SK-N-SH (cell line): ENCODE results near the gene INPP5A.

Experiments used
- CTCF ChIP-seq: fragments of 200-600 bp; sonication (generic); IDR thresholded peaks from 2 replicates; pipeline ENCODE4 v1.6.1; 2017; ENCODE audit warnings: antibody characterized with exemption, mild to moderate bottlenecking, moderate library complexity
- FOSL2 ChIP-seq: IDR thresholded peaks from 2 replicates; pipeline ENCODE4 v1.4.0; 2012; ENCODE audit warnings: low read depth, mild to moderate bottlenecking, moderate library complexity, borderline replicate concordance
- IRF3 ChIP-seq: fragments of 150-350 bp; IDR thresholded peaks from 2 replicates; pipeline ENCODE4 v1.6.1; 2016; ENCODE audit warnings: mild to moderate bottlenecking, low read depth, low read length
- MEF2A ChIP-seq: IDR thresholded peaks from 2 replicates; pipeline ENCODE4 v1.4.0; 2012; ENCODE audit warnings: low read depth, borderline replicate concordance
- PBX3 ChIP-seq: IDR thresholded peaks from 2 replicates; pipeline ENCODE4; 2012
- POLR2AphosphoS5 ChIP-seq: IDR thresholded peaks from 2 replicates; pipeline ENCODE4 v1.6.1; 2012; ENCODE audit warnings: low read depth, low read length
- RCOR1 ChIP-seq: fragments of 150-350 bp; IDR thresholded peaks from 2 replicates; pipeline ENCODE4 v1.6.1; 2017; ENCODE audit warnings: antibody characterized with exemption, low read length
- REST ChIP-seq: IDR thresholded peaks from 2 replicates; pipeline ENCODE4 v1.6.1; 2012; ENCODE audit warnings: mild to moderate bottlenecking, low read depth, low read length, moderate library complexity
- SIN3A ChIP-seq: IDR thresholded peaks from 2 replicates; pipeline ENCODE4 v1.6.1; 2012; ENCODE audit warnings: low read depth, mild to moderate bottlenecking, low read length, moderate library complexity, borderline replicate concordance
- TEAD4 ChIP-seq: IDR thresholded peaks from 2 replicates; pipeline ENCODE4 v1.4.0; 2012; ENCODE audit warnings: mild to moderate bottlenecking, borderline replicate concordance; ENCODE audit not compliant: insufficient read depth

GRCh38 chr10:132793213-132793612 is 255.6 kb downstream of the INPP5A start:
- TF ChIP-seq RCOR1 (no peak), TEAD4 (no peak), REST (no peak), MEF2A (no peak), CTCF (no peak), POLR2AphosphoS5 (no peak), SIN3A (no peak), PBX3 (no peak), FOSL2 (no peak), IRF3 (no peak)
